Midbrain (tissue), 1 donor: Measurements from ENCODE around the gene FNIP1.
"Not testable (repeated sequence)": the region's sequence is repeated elsewhere in the genome, so short reads cannot be mapped to it uniquely, and the experiment has no call there.

Experiments used
- DNase-seq: peaks from one replicate; lab custom pipeline; 2025; lab: John Stamatoyannopoulos, UW

The FNIP1 gene

DNA sequence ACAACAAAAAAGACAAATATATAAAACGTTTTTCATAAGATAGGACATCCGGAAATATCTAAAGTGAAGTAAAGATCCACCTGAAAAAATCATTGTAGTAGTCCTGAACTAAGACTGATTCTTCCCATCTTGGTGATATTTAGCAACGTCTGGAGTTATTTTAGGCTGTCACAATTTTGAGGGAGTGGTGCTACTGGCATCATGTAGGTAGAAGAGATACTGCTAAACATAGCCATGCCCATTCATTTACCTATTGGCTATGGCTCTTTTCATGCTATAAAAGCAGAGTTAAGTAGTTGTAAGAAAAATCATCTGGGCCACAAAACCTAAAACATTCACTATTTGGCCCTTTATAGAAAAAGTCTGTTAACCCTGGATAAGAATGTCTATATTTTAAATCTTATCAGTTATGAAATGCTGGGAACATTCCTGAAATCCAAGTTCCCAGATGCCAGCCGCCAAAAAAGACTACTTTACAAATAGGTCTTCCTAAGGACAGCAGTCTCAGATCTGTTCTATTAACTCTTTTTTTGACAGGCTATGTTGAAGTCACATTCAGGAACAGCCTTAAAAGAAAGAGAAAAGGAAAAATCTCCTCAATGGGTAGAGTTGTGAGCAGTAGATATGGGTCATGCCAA, 188.8 kb downstream of the FNIP1 start:
- no peak for DNase-seq

DNA sequence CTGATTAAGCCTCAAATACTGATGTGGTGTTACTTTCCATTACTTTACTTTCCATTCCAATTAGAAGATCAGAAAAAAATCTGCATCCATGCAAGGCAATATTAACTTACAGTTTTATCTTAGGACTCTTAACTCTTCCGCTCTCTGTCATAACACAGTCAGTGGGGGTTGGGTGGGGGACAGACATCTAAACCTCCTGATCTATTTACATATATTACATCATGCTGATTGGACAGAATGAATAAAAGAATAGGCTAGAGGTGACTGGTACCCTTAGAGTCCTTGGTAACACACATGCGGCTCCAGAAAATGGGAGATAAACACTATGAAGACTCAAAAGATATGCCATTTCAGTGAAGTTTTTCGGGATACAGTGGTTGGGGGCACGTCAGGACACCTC, 189.4 kb downstream of the FNIP1 start:
- DNase-seq: no peak

DNA sequence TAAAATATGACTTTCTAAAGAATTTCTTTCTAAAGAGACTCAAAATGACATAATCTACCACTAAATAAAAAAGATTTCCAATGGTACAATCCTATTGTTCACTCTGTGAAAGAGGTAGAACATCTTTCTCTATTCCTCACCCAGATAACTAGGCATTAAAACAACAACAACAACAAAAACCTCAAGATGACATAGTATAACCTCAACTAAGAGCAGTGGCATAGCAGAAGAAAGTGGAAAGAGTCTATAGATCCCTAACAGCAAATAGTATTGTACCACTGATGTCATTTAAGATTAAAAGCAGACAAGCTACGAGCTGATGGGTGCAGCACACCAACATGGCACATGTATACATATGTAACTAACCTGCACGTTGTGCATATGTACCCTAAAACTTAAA, 191.7 kb downstream of the FNIP1 start:
- DNase-seq: no peak

DNA sequence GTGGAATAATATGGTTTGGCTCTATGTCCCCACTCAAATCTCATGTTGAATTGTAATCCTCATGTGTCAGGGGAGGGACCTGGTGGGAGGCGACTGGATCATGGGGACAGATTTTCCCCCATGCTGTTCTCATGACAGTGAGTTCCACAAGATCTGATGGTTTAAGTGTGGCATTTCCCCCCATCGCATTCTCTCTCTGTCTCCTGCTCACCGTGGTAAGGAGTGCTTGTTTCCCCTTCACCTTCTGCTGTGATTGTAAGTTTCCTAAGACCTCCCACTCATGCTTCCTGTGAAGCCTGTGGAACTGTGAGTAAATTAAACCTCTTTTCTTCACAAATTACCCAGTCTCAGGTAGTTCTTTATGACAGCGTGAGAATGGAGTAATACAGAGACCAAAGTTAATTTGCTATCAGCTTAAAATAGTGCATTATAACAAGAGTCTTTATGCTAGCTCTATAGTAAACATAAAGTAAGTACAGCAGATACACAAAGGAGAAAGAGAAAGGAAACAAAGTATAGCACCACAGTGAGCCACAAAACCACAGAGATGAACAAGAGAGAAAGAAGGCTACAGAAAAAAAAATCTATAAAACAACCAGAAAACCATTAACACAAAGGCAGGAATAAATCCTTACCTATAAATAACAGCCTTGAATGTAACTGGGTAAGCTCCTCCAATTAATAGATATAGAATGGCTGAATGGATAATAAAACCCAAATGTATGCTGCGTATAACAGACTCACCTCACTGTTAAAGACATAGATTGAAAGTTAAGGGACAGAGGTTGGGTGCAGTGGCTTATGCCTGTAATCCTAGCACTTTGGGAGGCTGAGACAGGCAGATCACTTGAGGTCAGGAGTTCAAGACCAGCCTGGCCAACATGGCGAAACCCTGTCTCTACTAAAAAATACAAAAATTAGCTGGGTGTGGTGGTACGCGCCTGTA, 201.5 kb downstream of the FNIP1 start:
- no peak for DNase-seq

DNA sequence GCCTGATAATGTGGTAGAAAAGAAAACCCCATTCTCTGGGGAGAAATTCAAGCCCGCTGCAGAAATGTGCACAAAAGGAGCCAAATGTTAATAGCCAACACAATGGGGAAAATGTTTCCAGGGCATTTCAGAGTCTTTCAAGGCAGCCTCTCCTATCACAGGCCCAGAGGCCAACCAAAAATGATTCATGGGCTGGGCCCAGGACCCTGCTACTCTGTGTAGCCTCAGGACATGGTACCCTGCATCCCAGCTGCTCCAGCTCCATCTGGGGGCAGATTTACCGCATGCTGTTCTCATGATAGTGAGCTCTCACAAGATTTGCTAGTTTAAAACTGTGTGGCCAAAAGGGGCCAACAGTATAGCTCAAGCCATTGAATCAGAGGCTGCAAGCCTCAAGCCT, 202.9 kb downstream of the FNIP1 start:
- DNase-seq: no peak

DNA sequence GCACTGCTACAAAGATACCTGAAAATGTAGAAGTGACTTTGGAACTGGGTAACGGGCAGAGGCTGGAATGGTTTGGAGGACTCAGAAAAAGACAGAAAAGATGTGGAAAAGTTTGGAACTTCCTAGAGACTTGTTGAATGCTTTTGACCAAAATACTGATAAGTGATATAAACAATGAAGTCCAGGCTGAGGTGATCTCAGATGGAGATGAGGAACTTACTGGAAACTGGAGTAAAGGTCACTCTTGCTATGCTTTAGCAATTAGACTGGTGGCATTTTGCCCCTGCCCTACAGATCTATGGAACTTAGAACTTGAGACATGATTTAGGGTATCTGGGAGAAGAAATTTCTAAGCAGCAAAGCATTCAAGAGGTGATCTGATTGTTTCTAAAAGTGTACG, 203.4 kb downstream of the FNIP1 start:
- not testable (repeated sequence) for DNase-seq
